H54 (cell line): Measurements from ENCODE around the gene FGF12.

ENCODE experiments used
- DNase-seq: peaks from one replicate; pipeline ENCODE4 v3.0.0; 2011; ENCODE audit warnings: low spot score, mixed read lengths; ENCODE audit not compliant: insufficient read length
- FAIRE-seq: peaks from 3 replicates; lab custom pipeline; 2011; peaks lifted over from hg19 to GRCh38; lab: Jason Lieb, UNC
- POLR2A ChIP-seq: IDR thresholded peaks from 2 replicates; pipeline ENCODE4 v1.6.1; 2011; ENCODE audit warnings: low read depth, mild to moderate bottlenecking, low read length

FGF12 gene

DNA sequence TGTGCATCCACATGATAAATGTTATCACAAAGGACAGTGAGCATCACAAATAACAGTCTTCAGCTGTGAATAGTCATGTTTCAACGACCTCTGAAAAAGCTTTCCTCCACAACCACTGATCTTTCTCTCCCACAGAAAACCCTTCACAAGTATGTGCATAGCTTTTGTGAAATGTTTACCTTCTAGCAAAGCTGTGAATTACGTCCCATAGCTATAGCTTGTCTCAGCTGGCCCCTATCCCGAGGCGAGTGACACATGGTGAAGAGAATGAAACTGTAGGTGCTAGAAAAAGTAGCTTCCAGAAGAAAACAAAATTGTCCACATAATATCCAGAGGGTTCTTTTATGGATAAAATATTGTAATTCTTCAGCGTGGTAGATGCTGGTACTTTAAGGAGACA lies 182.0 kb downstream of the FGF12 start:
- no peak for FAIRE-seq

DNA sequence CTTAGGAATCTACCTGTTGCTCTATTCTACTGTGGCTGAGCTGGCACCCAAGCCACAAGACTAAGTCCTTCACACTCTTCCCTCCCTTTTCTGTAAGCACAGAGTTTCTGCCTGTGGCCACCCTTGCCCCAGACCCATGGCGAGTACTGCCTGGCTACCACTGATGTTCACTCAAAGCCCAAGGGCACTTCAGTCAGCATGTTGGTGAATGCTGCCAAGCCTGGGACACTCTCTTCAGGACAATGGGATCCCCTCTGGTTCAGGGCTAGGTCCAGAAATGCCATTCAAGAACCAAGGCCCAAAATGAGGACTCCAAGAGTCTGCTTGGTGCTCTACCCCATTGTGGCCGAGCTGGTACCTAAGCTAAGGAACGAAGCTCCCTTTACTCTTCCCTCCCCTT lies 184.2 kb downstream of the FGF12 start:
- DNase-seq (no peak), FAIRE-seq (no peak)
- TF ChIP-seq POLR2A = no peak

More for the DNA sequence above, 182.0 kb downstream of the FGF12 start:
- DNase-seq = no peak
- no peak for TF ChIP-seq POLR2A

DNA sequence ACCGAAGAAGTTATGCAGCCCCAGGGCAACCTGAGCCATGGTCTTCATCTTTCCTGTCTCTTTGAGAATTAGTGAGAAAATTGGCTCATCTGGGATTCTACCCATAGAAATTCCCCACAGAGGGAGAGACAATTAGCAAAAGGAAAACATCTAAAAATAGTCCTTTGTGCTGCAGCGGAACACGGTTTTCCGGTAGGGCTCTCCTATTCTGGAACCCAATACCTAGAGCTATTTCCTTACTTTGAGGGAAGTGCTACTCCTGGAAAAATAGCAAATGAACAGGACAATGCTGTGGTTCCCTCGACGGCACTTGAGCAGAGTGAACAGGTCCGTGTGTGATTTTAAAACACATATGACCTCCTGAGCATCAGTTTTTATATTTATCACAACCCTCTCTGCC lies 210.5 kb downstream of the FGF12 start:
- no peak for FAIRE-seq
- TF ChIP-seq POLR2A = no peak
- no peak for DNase-seq

DNA sequence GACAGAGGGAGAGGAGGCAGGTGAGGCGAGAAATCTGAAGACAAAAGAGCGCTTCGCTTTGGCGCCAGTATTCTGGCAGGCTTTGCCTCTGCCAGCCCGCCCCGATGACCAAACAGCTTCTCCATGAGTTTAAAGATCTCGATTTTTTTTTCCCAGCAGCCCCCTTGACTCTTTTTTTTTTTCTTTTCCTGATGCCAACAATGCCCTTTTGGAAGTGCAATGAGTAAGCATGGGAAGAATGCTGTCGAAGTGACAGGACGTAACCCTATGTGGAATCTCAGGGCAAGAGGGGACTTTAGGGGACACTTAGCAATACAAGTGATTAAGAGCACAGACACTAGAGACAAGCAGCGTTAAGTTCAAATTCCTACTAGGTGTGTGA lies 211.7 kb downstream of the FGF12 start:
- DNase-seq (no peak), FAIRE-seq (no peak)
- no peak for TF ChIP-seq POLR2A

DNA sequence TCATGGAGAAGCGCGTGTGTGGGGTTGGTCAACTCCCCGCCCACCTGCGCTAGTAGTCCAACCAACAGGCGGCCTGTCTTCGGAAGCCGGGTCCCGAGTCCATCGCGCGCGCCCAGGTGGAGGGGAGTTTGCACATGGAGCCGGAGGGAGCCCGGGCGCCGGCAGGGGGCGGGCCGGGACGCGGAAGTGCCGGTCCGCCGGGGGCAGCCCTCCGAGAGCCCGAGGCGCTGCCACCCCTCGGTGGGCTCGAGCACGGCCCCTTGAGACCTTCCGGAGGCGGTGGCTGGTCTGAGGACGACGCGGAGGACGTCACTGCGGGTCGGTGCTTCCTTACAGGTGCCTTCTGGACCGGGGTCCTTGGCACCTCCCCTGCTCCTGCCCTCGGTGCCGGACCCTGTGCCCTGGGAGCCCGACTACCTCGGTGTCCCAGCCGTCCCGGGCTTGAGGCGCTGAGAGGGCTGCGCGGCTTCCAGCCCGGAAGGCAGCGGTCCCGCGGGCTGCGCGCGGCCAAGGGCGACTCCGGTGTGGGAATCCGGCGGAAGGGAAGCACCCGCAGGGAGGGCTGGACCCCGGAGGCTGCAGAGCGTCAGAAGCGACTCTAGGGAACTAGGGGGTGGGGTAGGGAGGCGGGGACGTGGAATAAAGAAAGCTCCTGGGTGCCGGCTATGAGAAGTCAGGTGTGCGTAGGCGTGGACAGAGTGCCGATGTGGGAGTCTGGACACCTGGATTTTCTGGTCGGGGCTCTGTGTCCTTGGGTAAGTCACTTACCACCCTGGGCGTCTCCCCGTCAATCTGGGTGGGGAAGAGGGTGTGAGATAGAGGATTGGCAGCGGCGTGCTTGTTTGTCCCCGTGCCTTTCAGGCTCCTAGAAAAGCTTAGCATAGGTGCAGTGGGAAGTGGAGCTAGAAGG lies 212.3 kb downstream of the FGF12 start:
- no peak for TF ChIP-seq POLR2A
- FAIRE-seq (no peak), DNase-seq (no peak)

DNA sequence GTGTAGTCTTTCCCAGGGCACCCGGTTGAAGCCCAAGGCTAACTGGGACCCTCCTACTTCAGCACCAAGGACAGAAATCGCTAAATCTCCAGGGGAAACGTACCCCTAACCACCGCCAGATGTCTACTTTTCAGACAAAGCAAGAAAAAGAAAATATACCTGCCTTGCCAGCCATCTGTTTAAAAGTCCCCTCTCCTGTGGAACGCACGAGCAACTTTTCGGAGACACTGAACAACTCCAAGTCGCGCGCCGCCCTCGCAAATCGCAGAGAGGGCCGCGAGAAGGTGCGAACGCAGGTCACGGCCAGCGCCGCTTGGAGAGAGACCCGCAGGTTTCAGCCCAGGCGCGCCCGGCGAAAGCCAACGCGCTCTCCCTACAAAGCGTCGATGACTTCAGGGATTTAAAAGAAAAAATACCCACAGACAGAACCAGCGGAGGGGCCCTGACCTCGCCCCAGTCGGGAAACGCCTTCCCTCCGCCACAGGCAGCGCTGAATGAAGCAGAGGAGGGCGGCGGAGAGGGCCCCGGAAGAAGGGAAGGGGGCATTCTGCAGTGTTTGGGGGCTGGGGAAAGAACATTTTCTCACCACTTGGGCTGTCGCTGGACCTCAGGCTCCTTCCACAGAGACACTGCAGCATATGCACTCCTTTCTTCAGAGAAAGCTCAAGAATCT lies 213.1 kb downstream of the FGF12 start:
- no peak for TF ChIP-seq POLR2A
- FAIRE-seq (no peak), DNase-seq (no peak)

DNA sequence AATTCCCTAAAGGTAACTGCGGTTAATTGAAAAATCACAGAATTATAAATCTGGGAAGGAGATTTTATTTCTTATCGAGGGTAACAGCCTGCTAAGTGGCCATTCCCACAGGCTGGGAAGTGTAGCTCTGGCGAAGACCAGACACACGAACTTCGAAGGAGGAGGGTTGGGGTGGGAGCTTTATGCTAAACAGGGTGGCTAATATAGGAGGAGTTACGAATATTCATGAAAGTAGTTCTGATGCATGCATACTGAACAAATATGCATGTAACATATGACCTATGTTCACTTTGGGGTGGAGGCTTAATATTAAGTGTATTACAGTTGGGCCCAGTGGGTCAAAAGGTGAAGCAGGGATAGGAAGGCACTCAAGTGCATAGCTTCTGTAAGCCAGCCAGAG lies 221.6 kb downstream of the FGF12 start:
- no peak for FAIRE-seq
- TF ChIP-seq POLR2A = no peak
- no peak for DNase-seq

DNA sequence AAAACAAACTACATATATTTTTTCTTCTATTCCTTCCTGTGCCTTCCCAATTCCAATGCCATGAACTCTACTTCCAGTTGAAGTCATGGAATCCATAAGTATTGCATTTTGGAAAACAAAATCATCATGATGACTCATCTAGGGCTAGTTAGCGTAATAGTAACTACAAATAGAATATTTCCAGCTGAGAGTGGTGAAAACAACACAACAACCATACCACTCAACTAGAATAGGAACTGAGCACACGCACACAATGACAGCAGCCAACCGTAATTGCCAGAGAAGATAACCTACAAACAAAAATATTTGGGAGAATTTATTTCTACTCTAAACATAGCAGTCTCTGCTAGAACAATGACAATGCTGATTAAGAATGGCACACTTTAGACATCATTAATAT lies 225.9 kb downstream of the FGF12 start:
- TF ChIP-seq POLR2A = no peak
- FAIRE-seq (no peak), DNase-seq (no peak)

DNA sequence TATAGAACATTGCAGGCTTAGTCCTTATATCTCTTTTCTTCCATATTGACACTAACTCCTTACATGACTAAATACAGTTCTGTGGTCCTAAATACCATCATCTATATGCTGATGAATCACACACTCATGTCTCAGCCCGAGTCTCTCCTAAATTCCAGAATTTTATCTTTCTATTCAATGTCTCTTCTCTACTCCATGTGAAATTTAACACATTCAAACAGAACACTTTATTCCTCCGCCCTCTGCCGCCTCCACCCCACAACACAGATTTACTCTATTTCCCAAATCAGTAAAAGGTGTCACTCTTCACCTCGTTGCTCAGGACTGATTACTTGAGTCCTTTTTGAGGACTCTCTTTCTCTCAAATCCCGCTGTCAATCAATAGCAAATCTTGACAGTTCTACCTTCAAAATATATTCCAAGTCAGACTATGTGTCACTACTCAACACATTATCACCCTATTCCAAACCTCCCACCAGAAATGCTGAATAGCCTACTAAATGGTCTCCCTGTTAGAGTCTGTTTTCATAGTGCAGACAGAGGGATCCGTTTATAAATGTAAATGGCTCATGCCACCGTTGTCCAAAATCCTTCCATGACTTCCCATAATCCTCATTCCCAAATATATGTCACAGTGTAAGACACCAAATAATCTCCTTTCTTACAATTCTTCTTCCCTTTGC lies 230.3 kb downstream of the FGF12 start:
- FAIRE-seq = no peak
- no peak for TF ChIP-seq POLR2A
- no peak for DNase-seq

DNA sequence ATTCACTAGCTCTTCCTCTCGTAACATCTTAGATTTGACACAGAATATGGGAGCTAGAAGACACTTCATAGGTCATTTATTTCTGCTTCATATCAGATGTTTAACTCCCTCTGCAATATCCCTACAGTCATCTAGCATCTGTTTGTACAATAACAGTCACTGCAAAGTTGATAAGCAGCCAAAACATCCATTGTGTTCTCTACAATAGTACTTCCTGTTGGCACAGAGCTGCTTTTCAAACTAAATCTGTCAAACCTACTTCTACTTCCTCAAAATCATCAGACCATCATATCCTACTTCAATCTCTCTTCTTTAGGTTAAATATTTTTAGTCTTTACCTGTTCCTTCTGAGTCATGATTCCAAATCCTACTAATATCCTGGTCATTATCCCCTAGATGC lies 233.2 kb downstream of the FGF12 start:
- no peak for TF ChIP-seq POLR2A
- DNase-seq (no peak), FAIRE-seq (no peak)

DNA sequence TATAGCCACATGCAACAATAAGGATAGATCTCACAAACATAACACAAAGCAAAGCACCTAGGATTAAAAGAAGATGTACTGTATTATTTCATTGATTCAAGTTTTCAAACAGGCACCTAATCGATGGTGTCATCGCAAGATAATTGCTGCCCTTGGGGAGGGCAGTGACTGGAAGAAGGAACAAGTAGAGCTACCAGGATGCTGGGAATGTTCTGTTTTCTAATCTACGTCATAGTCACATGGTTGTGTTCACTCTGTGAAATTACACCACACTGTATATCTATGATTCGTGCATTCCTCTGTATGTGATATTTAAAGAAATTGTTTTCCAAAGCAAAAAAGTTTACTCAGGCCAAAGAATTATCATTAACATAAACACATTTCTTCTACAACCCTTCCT lies 236.6 kb downstream of the FGF12 start:
- TF ChIP-seq POLR2A = no peak
- DNase-seq = no peak
- FAIRE-seq = no peak

DNA sequence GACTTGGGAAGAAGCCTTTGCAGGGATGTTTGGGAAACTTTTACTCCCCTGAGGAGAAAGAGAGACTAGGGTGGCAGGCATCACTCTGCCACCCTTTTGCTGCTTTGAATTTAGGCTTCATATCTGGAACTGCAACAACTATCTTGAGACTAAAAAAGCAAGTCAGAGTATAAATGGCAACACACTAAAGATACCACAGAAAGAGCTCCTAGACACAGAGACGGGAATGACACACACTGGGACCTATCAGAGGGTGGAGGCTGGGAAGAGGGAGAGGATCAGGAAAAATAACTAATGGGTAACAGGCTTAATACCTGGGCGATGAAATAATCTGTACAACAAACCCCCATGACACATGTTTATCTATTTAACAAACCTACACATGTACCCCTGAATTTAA lies 237.8 kb downstream of the FGF12 start:
- FAIRE-seq (no peak), DNase-seq (no peak)
- TF ChIP-seq POLR2A = no peak

DNA sequence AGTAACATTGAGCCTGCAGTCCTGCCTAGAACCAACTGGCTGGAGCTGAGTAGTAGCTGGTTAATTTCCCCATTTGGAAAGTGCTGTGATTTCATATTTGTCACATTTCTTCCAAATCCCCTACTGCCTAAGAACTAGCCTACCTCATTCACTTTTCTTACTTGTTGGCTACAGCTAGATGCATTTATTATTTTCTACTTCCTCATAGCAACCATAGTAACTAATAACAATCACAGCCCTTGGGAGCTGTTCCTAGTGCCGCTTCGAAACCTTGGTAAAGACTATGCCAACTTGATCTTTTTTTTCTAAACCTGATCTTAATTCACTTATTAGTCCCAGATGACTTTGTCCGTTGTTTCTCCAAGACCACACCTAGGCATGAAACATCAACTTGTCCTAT lies 240.3 kb downstream of the FGF12 start:
- no peak for TF ChIP-seq POLR2A
- no peak for DNase-seq
- FAIRE-seq = no peak

DNA sequence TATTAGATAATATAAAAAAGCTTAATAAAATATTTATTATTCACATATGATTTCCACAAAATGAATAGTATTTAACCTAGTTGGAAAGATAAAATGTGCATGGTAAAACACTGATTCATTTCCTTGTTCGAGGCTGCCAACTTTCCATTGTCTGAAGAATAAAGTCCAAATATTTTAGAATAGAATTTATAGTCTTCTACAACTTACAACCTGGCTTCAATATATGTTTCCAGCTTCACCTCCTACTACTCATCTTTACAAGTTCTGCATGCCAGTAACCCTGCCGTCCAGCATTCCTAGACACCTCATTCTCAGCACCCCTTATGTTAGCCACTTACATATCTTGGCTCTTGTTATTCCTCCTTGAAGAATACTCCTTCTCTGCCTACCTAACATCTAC lies 244.5 kb downstream of the FGF12 start:
- FAIRE-seq (no peak), DNase-seq (no peak)
- TF ChIP-seq POLR2A = no peak

DNA sequence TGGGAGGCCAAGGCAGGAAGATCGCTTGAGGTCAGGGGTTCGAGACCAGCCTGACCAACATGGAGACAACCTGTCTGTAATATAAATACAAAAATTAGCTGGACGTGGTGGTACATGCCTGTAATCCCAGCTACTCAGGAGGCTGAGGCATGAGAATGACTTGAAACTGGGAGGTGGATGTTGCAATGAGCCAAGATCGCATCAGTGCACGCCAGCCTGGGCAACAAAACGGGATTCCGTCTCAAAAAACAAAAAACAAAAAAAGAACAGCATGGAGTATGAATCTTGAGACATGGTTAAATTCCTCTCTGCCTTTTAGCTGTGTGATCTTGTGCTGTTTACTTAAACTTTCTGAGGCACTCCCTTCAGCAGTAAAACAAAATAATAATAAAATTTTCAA lies 244.9 kb downstream of the FGF12 start:
- DNase-seq = no peak
- no peak for FAIRE-seq
- TF ChIP-seq POLR2A = no peak
